Karpas-422 (cell line): ENCODE data around the gene NOC2L. TPM values are rescaled to one million over a fixed set of nuclear protein-coding genes. Genes with fewer than 3 reads are reported as not detected.
"Not testable (repeated sequence)": the region's sequence is repeated elsewhere in the genome, so short reads cannot be mapped to it uniquely, and the experiment has no call there.

Source experiments
- DNase-seq: peaks from one replicate; pipeline ENCODE4 v3.0.0-alpha.2; 2015
- H2AFZ ChIP-seq: fragments of 200-600 bp; sonication (generic); 2 replicates; pipeline ENCODE4 v1.6.1; 2014; ENCODE audit warnings: antibody characterized with exemption, low read length, mixed read lengths
- H3K27ac ChIP-seq: fragments of 200-600 bp; sonication (generic); 2 replicates; pipeline ENCODE4 v1.5.1; 2014; ENCODE audit warnings: mild to moderate bottlenecking, low read length, moderate library complexity
- H3K27me3 ChIP-seq: fragments of 200-600 bp; sonication (generic); 2 replicates; pipeline ENCODE4 v1.6.1; 2014; ENCODE audit warnings: low read length, mixed read lengths
- H3K36me3 ChIP-seq: fragments of 200-600 bp; sonication (generic); 2 replicates; pipeline ENCODE4 v1.6.1; 2014; ENCODE audit warnings: low read length, mixed read lengths; ENCODE audit not compliant: insufficient read depth
- H3K4me1 ChIP-seq: fragments of 200-600 bp; sonication (generic); 2 replicates; pipeline ENCODE4 v1.6.1; 2014; ENCODE audit warnings: mild to moderate bottlenecking, low read length, mixed read lengths
- H3K4me2 ChIP-seq: fragments of 200-600 bp; sonication (generic); 2 replicates; pipeline ENCODE4 v1.6.1; 2014; ENCODE audit warnings: low read length, low read depth, mild to moderate bottlenecking; ENCODE audit not compliant: poor library complexity, severe bottlenecking
- H3K4me3 ChIP-seq: fragments of 200-600 bp; sonication (generic); 2 replicates; pipeline ENCODE4 v1.5.1; 2014; ENCODE audit warnings: mild to moderate bottlenecking, antibody characterized with exemption, low read length, mixed read lengths
- H3K79me2 ChIP-seq: fragments of 200-600 bp; sonication (generic); 2 replicates; pipeline ENCODE4 v1.6.1; 2014; ENCODE audit warnings: mild to moderate bottlenecking, low read length, mixed read lengths
- H3K9ac ChIP-seq: fragments of 200-600 bp; sonication (generic); 2 replicates; pipeline ENCODE4 v1.6.0; 2014; ENCODE audit warnings: low read length
- H3K9me2 ChIP-seq: fragments of 200-600 bp; sonication (generic), shearing (Covaris generic); replicated peaks from 2 replicates; pipeline ENCODE4 v1.6.0; 2014; ENCODE audit warnings: mild to moderate bottlenecking, low read length, moderate library complexity; ENCODE audit not compliant: insufficient read depth
- H3K9me3 ChIP-seq: fragments of 300-700, 200-600 bp; sonication (generic); 2 replicates; pipeline ENCODE4 v1.6.1; 2014; ENCODE audit warnings: low read length, mixed read lengths
- H4K20me1 ChIP-seq: fragments of 200-600 bp; sonication (generic); 2 replicates; pipeline ENCODE4 v1.6.1; 2014; ENCODE audit warnings: mild to moderate bottlenecking, antibody characterized with exemption, low read length, low read depth; ENCODE audit not compliant: insufficient read depth
- total RNA-seq: library from RNA; depleted of rRNA; stranded (reverse); fragments of >200 nt; shearing (Covaris generic); gene quantifications from 2 replicates; pipeline ENCODE4 v1.2.3, GENCODE V29; 2014; ENCODE audit warnings: low replicate concordance

The NOC2L gene
- total RNA-seq, 1 experiment from 2014 or later, result 32.5 TPM

DNA sequence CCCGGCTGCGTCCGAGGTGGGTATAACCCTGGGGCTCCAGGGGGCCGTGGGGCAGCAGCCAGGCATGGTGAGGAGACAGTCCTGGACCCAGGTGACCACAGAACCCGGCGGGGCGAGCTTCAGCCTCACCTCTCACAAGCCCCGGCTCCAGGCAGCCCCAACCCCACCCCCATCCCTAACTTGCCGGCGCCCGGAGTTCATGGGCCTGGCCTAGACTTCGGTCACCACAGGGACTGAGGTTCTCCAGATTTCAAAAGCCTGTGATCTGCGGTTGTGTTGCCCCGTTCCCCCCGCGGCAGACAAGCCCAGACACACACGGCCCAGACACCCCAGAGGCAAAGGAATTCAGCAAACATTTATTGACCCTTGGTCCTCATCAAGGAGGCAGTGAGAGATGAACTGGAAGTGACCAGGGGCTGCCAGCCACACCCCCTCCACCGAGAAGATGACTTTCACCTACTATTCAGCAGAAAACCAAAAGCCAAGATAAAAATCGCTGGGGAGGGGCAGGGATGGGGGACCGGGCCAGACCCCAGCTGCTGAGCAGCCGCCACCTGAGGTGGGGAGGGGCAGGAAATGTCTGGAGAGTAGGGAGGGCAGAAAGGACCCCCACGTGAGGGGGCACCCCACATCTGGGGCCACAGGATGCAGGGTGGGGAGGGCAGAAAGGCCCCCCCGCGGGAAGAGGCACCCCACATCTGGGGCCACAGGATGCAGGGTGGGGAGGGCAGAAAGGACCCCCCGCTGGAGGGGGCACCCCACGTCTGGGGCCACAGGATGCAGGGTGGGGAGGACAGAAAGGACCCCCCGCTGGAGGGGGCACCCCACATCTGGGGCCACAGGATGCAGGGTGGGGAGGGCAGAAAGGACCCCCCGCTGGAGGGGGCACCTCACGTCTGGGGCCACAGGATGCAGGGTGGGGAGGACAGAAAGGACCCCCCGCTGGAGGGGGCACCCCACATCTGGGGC, 36.9 kb upstream of the NOC2L start:
- DNase-seq, result no peak
- no peaks in the 10 kb centered on the region for H3K79me2 ChIP-seq
- no peaks in the 10 kb centered on the region for H3K9me3 ChIP-seq
- no peaks in the 10 kb centered on the region for H3K36me3 ChIP-seq
- H3K9me2 ChIP-seq, result no peaks in the 10 kb centered on the region
- no peak overlapping the region for H3K9ac ChIP-seq
- no peaks in the 10 kb centered on the region for H3K27me3 ChIP-seq
- no peaks in the 10 kb centered on the region for H3K4me1 ChIP-seq
- H3K27ac ChIP-seq, result no peak overlapping the region
- H2AFZ ChIP-seq, result no peak overlapping the region
- no peaks in the 10 kb centered on the region for H4K20me1 ChIP-seq
- no peak overlapping the region for H3K4me2 ChIP-seq
- H3K4me3 ChIP-seq, result no peak overlapping the region

DNA sequence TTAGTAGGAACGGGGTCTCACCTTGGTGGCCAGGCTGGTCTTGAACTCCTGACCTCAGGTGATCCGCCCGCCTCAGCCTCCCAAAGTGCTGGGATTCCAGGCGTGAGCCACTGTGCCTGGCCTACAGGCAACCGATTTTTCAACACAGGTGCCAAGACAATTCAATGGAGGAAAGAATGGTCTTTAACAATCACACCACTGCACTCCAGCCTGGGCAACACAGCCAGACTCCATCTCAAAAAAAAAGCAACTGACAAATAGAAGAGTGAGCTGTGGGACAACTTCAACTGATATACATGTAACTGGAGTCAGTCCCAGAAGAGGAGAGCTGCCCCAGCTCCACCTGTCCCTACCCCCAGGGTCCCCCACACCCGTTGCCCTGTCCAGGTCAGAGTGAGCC, 35.5 kb upstream of the NOC2L start:
- H3K9me3 ChIP-seq, H3K4me1 ChIP-seq, H3K27me3 ChIP-seq, H3K4me3 ChIP-seq, H3K36me3 ChIP-seq, H3K4me2 ChIP-seq, H3K27ac ChIP-seq, DNase-seq, H3K9me2 ChIP-seq, H3K79me2 ChIP-seq, H3K9ac ChIP-seq, H2AFZ ChIP-seq, H4K20me1 ChIP-seq: not testable (repeated sequence)

GRCh38 chr1:993379-993995, 34.4 kb upstream of the NOC2L start:
- DNase-seq, result no peak
- no peaks in the 10 kb centered on the region for H3K27me3 ChIP-seq

GRCh38 chr1:992362-992761, 33.3 kb upstream of the NOC2L start:
- H3K79me2 ChIP-seq, result no peaks in the 10 kb centered on the region
- H3K36me3 ChIP-seq, result no peaks in the 10 kb centered on the region
- H3K4me1 ChIP-seq, result no peaks in the 10 kb centered on the region
- no peaks in the 10 kb centered on the region for H3K27me3 ChIP-seq
- H4K20me1 ChIP-seq, result no peaks in the 10 kb centered on the region
- H3K9ac ChIP-seq, result no peak overlapping the region
- H3K4me3 ChIP-seq, result no peak overlapping the region
- no peaks in the 10 kb centered on the region for H3K9me3 ChIP-seq
- no peak overlapping the region for H3K4me2 ChIP-seq
- no peak overlapping the region for H3K27ac ChIP-seq
- H2AFZ ChIP-seq, result no peak overlapping the region
- no peak for DNase-seq
- H3K9me2 ChIP-seq, result no peaks in the 10 kb centered on the region

More at GRCh38 chr1:993379-993995, 34.4 kb upstream of the NOC2L start:
- Histone ChIP-seq H3K4me1 (no peaks in the 10 kb centered on the region), H3K4me3 (no peak overlapping the region), H3K4me2 (no peak overlapping the region), H3K27ac (no peak overlapping the region), H3K36me3 (no peaks in the 10 kb centered on the region), H4K20me1 (no peaks in the 10 kb centered on the region), H3K9me3 (no peaks in the 10 kb centered on the region), H3K9me2 (no peaks in the 10 kb centered on the region), H3K79me2 (no peaks in the 10 kb centered on the region), H2AFZ (no peak overlapping the region), H3K9ac (no peak overlapping the region)

GRCh38 chr1:991895-992294, 32.8 kb upstream of the NOC2L start:
- no peak overlapping the region for H3K9ac ChIP-seq
- no peaks in the 10 kb centered on the region for H3K36me3 ChIP-seq
- H4K20me1 ChIP-seq, result no peaks in the 10 kb centered on the region
- no peaks in the 10 kb centered on the region for H3K27me3 ChIP-seq
- no peak overlapping the region for H3K4me3 ChIP-seq
- no peak overlapping the region for H2AFZ ChIP-seq
- H3K27ac ChIP-seq, result no peak overlapping the region
- H3K4me2 ChIP-seq, result no peak overlapping the region
- no peaks in the 10 kb centered on the region for H3K9me2 ChIP-seq
- no peaks in the 10 kb centered on the region for H3K9me3 ChIP-seq
- H3K79me2 ChIP-seq, result no peaks in the 10 kb centered on the region
- DNase-seq, result no peak
- H3K4me1 ChIP-seq, result no peaks in the 10 kb centered on the region

DNA sequence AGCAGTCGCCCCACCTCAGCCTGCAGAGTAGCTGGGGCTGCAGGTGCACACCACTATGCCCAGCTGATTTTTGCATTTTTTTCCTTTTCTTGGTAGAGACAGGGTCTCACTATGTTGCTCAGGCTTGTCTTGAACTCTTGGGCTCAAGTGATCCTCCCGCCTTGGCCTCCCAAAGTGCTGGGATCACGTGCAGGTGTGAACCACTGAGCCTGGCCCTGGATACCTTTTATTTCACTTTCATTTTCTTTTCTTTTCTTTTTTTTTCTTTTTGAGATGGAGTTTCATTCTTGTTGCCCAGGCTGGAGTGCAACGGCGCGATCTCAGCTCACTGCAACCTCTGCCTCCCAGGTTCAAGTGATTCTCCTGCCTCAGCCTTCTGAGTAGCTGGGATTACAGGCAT, 32.2 kb upstream of the NOC2L start:
- not testable (repeated sequence) for H3K4me3 ChIP-seq, H3K4me1 ChIP-seq, H4K20me1 ChIP-seq, H3K27ac ChIP-seq, H3K36me3 ChIP-seq, H3K4me2 ChIP-seq, H3K9me3 ChIP-seq, H3K79me2 ChIP-seq, H3K9ac ChIP-seq, H3K27me3 ChIP-seq, DNase-seq, H2AFZ ChIP-seq, H3K9me2 ChIP-seq

DNA sequence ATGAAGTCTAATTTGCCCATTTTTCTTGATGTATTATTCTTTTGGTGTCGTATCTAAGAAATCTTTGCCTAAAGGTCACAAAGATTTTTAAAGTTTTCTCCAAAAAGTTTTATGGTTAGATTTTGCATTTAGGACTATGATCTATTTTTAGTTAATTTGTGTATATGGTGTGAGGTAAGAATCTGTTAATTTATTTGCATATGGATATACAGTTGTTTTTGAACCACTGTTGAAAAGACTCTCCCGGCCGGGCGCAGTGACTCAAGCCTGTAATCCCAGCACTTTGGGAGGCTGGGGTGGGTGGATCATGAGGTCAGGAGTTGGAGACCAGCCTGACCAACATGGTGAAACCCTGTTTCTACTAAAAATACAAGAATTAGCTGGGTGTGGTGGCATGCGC, 29.0 kb upstream of the NOC2L start:
- not testable (repeated sequence) for H3K27me3 ChIP-seq, DNase-seq, H3K4me2 ChIP-seq

GRCh38 chr1:985126-985525, 26.1 kb upstream of the NOC2L start:
- H2AFZ ChIP-seq, result no peak overlapping the region
- H3K9me3 ChIP-seq, result no peaks in the 10 kb centered on the region
- H3K36me3 ChIP-seq, result no peaks in the 10 kb centered on the region
- H3K4me1 ChIP-seq, result no peaks in the 10 kb centered on the region
- no peak for DNase-seq
- no peaks in the 10 kb centered on the region for H3K79me2 ChIP-seq
- H3K9ac ChIP-seq, result no peak overlapping the region
- no peak overlapping the region for H3K4me2 ChIP-seq
- no peak overlapping the region for H3K4me3 ChIP-seq
- H3K9me2 ChIP-seq, result no peaks in the 10 kb centered on the region
- no peaks in the 10 kb centered on the region for H4K20me1 ChIP-seq
- no peaks in the 10 kb centered on the region for H3K27me3 ChIP-seq
- H3K27ac ChIP-seq, result no peak overlapping the region

More for the DNA sequence above, 29.0 kb upstream of the NOC2L start:
- not testable (repeated sequence) for H3K9me2 ChIP-seq, H3K27ac ChIP-seq, H3K79me2 ChIP-seq, H4K20me1 ChIP-seq, H3K4me1 ChIP-seq, H3K36me3 ChIP-seq, H3K9ac ChIP-seq, H3K4me3 ChIP-seq, H3K9me3 ChIP-seq, H2AFZ ChIP-seq
